GM19239 (cell line): ENCODE results near the gene TPO.

Source experiments
- DNase-seq: peaks from one replicate; pipeline ENCODE4 v3.0.0; 2011; ENCODE audit warnings: low spot score; ENCODE audit not compliant: insufficient read length
- FAIRE-seq: peaks from 2 replicates; lab custom pipeline; 2011; peaks lifted over from hg19 to GRCh38; lab: Jason Lieb, UNC

TPO gene

DNA sequence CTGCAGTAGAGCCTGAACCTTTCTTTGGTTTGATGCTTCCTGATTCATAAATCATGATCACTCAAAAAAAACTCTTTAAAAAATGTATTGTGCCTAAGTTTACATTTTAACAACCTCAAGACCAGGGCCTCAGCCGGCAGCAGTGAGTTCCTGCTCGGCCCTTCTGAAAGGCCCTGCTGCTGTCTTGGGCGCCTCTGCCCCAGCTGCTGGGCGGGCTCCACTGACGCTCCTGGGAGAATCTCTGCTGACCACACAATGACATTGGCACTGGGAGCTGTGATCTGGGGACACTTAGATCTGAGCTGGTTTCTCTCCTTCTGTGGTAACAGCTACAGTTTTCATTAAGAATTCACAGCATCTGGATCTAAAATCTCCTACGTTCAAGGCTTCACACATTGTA is 25.7 kb downstream of the TPO start:
- no peak for DNase-seq
- FAIRE-seq: no peak

DNA sequence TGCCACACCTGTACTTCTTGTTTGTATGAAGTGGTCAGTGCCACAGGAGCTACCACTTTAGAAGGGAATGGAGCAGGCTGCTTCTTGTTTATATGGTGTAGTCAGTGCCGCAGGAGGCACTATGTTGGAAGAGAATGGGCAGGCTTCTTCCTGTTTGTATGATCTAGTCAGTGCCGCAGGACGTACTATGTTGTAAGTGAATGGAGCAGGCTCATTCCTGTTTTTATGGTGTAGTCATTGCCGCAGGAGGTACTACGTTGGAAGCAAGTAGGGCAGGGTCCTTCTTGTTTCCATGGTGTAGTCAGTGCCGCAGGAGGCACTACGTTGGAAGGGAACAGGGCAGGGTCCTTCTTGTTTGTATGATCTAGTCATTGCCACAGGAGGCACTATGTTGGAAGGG is 27.3 kb downstream of the TPO start:
- no peak for FAIRE-seq
- DNase-seq: no peak

DNA sequence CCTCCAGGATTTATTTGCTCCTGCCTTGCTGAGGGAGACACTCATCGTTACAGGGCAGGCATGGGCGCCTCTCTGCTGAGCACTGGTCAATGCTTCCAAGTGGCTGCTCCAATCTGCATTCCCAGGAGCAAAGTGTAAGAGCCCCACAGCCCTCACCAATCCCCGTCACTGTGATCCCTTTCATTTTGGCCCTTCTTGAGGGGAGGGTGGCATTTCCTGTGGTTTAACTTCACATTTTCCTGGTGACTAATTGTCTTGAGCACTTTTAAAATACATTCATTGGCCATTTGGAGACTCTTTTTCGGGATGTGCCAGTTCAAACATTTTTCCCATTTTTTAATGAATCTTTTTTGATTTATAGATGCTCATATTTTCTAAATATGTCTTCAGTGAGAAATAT is 33.0 kb downstream of the TPO start:
- DNase-seq (no peak), FAIRE-seq (no peak)

DNA sequence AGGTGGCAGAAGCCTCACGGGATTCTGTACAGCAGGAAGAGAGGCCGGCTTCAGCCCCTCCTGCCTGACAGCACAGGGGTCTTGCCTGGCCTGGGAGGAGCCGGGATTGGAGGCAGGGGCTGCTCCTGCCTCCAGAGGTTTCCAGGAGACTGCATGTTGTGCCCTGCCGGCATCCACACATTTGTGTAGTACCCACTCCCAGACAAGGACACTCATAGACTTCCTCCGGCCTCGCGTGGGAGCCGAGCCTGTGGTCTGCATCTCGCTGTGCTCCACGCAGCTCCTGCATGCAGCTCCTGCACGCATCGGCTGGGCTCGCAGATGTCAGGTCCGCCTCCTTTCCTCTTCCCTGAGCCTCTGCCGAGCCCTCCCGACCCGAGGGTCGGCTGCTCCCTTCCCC is 34.7 kb downstream of the TPO start:
- FAIRE-seq (no peak), DNase-seq (no peak)

DNA sequence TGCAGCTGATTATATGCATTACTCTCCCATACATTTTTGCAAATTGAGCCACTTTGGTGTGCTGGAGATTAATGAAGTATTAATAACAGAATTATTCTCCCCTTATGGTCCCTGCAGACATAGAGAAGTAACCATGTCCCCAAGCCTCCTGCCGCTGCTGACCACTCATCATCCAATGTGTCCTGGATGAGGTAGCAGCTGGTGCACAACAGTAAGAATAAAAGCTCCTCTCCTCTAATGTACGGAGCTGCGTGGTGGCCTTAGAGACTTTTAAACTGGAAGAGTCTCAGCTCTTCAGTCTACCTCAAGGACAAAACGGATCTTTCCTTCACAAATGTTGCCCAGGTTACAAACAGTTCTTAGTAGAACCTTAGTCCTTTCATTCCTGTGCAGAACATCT is 37.7 kb downstream of the TPO start:
- DNase-seq: no peak
- no peak for FAIRE-seq

DNA sequence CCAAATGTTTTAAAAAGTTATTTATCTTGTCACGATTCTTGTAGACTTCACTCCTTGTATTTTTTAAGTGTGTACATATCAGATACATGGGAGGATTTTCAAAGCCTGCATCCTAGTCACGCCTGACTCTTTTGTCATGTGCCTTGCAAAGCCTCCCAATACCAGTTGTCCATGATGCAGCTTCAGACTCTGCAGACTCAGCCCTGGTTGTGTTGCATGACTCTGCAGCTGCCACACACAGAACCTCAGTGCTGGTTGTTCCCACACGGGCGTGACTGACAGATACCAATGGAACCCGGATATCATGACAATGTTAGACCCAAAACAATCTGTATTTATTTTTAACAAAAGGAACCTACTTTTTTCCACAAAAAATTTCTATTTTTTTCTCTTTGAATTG is 38.2 kb downstream of the TPO start:
- no peak for DNase-seq
- no peak for FAIRE-seq

DNA sequence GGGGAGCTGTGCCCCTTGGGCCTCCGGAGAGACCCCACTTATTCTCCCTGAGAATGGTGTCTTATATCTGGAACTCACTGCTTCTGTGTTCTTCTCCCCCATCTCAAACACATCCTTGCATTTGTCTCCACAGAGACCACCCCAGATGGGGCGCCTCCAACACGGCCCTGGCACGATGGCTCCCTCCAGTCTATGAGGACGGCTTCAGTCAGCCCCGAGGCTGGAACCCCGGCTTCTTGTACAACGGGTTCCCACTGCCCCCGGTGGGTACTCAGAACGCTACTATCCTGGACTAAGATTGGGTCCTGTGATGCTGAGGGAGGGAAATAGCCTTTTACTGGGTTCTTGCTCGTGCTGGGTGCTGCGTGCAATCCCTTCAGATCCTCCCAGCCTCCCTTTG is 40.3 kb downstream of the TPO start:
- FAIRE-seq: no peak
- DNase-seq: no peak

DNA sequence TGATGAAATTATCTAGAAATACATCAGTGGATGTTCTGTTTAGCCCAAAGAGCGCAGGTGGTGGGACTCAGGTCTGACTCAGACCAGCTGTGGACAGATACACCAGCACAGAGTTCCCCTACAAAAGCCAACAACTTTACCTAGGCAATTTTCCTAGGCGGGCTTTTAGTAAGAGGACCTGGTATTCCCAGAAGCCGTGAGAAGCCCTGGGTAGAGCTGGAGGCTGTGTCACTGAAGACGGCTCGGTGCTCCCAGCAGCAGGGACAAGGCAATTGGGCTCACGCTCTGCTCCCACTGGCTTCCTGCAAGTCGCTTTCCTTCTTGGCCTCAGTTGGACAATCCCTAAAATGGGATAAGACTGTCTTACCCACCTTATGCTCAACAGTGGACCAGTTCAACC is 41.1 kb downstream of the TPO start:
- no peak for DNase-seq
- FAIRE-seq: no peak

DNA sequence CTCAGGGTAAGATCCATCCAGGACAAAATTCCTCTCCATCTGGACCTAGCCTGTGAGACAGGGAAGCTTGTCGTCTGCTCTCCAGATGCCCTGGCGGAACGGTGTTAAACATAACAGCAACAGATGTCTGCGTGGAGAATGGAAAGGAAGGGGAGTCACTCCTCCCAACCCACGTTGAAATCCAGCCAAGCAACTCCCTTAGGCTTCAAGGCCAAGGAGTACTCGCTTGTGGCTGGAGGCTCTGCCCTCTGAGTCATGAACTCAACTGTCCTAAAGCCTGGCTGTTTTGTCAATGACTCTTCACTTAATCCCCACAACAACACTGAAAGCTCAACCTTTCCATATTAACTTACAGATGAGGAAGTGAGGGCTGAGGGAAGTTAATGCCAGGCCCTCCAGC is 42.2 kb downstream of the TPO start:
- no peak for DNase-seq
- FAIRE-seq: no peak

DNA sequence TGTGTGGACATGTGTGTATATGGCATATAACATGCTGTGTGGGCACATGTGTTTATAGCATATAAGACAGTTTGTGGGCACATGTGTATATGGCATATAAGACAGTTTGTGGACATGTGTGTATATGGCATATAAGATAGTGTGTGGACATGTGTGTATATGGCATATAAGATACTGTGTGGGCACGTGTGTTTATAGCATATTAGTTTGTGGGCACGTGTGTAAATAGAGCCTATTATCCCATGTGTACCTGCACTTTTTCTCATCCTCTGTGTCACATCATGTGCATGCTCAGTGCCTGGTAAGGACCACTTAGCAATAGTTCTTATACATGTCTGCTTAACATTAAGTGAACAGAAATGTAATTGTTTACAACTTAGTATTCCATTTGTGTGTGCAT is 45.2 kb downstream of the TPO start:
- FAIRE-seq (no peak), DNase-seq (no peak)

DNA sequence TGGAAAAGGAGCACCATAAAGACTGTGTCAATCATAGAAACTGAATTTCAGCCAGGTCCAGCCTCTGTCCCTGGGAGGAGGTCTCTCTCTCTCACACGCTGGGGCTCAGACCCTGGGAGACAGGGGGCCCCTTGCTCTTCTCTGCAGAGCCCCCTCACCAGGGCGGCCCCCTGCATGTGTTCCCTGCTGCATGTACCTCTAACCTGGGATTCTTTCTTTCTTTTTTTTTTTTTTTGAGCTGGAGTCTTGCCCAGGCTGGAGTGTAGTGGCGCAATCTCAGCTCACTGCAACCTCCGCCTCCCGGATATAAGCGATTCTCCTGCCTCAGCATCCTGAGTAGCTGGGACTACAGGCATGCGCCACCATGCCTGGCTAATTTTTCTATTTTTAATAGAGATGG is 46.5 kb downstream of the TPO start:
- DNase-seq (no peak), FAIRE-seq (no peak)

DNA sequence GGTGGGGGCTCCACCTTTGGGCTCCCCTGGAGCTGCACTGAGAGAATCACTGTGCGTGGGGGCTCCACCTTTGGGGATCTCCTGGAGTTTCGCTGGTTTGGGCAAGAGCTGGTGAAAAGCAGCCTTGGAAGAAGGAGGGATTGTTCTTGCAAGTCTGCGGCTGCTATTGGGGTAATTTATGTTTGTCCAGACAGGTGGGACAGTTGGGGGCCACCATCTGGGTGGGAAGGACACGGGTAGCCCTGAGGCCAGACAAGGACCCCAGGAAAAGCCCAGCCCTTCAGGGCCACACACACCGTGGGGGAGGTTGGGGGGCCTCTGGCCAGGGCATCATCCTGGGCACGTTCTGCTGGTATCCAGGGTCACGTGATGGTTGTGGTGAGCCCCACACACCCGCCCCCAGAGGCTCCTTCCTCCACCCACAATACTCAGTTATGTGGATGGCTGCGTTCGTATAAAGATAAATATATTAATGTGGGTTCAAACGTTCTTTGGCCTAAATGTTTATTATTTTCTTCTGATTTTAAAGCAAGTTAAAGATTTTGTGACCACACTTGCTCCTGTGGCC is 47.7 kb downstream of the TPO start:
- DNase-seq (no peak), FAIRE-seq (no peak)

DNA sequence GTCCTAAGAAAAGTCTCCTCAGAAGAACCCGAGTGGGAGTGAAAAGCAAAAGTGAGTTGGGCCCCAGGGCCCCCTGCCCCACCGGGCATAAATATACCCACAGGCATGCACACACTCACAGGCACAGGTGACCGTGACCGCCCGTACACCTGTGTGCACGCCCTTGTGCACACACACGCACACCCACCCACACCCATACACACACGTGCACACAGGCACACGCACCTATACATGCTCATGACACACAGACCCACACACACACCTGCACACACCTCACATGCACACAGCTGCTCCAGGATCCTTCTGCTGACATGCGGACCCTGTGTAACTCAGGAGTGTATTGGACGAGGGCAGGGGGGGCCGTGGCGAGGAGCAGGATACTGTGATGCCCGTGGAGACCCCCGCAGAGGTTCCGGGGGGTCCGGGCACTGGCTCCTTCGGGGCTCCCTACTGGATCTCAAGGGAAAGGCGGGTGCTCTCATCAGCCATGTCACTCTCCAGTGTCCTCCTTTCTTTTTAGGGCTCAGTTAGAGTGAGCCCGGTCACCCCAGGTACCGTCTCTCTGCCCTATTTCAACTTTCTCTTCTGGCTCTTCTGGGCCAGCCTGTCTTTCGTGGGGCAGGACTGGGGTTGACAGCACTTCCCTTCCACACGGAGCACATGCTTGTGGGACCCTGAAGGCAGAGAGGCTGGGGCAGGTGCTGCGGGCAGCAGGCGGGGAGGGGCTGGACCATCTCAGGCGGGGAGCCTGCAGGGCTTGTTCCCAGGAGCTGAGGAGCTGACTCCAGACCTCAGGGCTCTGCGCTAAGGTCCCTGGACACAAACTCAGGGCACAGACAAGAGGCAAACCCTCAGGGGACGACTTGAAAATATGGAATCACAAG is 48.5 kb downstream of the TPO start:
- DNase-seq: no peak
- FAIRE-seq: no peak

DNA sequence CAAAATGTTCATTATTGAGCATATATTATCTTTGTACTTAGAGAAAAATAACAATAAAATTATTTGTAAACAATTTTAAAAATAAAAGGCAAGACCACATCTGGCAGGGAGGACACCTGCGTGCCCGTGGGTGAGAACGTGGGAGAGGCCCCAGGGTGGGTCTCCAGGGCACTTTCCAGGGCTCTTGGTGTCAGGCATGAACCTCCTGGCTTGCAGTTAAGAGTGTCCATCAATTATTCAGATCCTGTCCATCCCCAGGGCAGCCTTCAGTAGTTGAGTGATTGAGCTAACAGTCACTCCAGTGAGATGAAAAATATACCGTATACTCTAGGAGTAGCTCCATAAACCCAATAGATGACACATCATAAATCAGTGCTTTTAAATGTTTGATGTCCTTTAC is 49.7 kb downstream of the TPO start:
- FAIRE-seq (no peak), DNase-seq (no peak)

DNA sequence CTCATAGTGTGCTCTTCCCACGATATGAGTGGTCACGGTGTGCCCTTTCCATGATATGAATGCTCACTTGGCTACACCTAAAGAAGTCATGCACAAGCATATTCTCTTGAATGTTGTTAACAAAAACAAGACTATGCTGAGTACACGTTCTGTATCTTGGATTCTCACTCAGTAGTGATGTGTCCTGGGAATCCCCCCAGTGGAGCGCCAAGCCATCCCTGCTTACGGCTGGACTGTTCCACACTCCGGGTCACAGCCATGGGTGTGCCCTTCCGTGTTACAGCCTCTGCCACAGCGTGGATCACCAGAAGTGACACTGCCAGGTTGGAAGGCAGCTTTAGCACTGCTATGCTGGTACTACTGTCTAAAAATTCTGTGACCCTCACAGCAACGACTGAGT is 59.1 kb downstream of the TPO start:
- FAIRE-seq: no peak
- no peak for DNase-seq

DNA sequence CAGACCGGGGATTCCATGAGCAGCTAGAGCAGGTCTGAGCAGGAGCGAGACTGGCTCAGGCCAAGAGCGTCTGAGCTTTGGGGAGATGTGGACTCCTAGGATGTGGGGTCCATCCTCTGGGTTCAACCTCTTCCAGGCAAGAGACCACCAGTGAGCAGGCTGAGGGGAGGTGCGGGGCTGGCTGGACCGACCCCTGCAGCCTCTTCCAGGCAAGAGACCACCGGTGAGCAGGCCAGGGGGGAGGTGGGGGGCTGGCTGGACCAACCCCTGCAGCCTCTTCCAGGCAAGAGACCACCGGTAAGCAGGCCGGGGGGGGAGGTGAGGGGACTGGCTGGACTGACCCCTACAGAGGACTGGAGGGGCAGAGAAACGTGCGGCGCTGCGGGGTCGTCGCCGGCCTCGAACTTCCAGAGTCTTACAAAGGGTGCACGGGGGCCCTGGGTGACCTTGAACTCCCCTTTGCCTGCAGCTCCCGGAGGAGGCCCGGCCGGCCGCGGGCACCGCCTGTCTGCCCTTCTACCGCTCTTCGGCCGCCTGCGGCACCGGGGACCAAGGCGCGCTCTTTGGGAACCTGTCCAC is 63.4 kb downstream of the TPO start:
- FAIRE-seq (no peak), DNase-seq (no peak)

DNA sequence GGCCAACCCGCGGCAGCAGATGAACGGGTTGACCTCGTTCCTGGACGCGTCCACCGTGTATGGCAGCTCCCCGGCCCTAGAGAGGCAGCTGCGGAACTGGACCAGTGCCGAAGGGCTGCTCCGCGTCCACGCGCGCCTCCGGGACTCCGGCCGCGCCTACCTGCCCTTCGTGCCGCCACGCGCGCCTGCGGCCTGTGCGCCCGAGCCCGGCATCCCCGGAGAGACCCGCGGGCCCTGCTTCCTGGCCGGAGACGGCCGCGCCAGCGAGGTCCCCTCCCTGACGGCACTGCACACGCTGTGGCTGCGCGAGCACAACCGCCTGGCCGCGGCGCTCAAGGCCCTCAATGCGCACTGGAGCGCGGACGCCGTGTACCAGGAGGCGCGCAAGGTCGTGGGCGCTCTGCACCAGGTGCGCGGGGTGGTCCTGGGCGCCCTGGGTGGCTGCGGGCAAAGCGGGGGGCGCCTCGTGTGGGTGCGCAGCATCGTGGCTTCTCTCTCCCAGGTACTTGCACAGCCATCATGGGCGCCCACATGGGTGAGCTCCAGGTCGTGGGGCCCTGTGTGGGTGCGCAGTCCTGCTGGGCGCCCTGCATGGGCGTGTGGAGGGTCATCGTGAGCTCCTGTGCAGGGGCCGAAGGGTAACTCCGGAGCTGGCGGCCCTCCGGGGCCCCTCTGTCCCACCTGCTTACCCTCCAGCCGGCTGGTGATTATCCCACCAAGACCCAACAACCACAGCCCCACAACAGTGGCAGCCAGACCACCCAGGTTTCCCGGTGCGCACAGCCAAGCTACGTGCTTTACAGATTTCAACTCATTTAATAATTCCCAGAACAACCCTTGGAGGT is 64.2 kb downstream of the TPO start:
- DNase-seq (no peak), FAIRE-seq (no peak)

DNA sequence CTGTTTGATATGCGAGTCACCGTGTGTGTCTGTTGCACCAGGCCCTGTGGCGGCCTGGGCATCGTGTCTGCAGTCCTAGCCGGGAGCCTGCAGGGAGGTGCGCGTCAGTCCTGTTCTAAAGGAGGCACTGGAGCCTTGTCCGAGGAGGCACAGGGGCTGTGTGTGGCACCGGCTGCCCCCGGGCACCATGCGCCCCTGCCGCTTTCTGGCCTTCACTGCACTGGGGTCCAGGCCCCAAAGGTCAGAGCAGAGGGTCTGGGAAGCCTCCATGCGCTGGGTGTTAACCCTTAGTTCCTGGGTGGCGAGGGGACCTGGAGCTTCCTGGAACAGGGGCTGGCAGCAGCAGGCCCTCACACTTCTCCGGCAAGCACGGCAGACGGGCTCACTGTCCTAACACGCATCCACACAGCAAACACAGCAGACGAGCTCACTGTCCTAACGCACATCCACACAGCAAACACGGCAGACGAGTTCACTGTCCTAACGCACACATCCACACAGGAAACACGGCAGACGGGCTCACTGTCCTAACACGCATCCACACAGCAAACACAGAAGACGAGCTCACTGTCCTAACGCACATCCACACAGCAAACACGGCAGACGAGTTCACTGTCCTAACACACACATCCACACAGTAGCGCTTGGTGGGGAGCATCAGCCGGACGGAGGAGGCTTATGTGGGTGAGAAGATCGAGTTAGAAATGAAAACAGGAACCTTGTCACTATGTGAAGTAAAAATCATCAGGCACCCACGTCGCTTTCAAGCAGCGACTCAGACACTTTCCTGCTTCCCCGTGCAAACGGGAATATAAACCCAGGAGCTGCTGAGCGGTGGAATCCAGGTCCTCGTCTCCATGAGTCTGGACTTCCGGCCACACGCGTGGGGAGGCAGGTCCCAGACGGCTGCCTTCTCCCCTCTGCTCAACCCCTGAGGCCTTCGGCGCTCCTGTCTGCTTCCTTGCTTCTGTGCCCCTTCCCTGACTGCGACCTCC is 65.3 kb downstream of the TPO start:
- DNase-seq (no peak), FAIRE-seq (no peak)

DNA sequence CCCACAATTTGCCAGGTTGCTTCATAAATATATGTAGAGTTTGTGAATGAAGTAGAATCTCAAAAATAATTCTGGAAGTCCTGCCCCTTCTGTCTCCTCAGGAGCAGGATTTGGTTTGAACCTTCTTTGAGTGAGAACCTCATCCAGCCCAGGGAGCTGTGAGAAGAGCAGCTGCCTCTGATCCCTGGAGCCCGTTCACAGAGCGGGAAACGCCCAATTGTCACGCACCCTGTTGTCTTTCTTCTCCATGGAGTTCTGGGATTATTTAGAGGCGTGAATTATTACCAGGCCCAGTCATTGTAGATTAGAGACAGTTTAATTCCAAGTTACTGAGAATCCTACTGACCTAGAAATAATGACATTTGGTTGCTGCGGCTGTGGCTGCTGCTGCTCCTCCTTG is 66.1 kb downstream of the TPO start:
- FAIRE-seq (no peak), DNase-seq (no peak)

DNA sequence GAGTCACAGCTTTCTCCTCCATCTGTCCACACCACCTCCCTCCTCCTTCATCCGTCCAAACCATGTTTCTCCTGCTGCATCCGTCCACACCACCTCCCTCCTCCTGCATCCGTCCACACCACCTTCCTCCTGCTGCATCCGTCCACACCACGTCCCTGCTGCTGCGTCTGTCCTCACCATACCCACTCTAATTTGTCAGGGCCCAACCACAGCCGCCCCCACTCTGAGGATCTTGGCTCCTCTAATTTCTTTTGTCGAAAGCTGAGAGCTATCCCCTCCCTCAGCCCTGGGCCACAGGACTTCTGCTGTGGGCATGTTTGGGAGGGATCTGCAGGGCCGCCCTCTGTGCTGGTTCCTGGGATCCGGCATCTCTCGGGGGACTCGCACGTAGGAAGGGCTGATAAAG is 67.4 kb downstream of the TPO start:
- DNase-seq: no peak
- FAIRE-seq: no peak
